Measurements from ENCODE around the gene HBP1.
A peak's percentile ranks its signal among the peaks of the same experiment; 100 is the strongest.
"Not testable (repeated sequence)": the region's sequence is repeated elsewhere in the genome, so short reads cannot be mapped to it uniquely, and the experiment has no call there.

Gene HBP1

GRCh38 chr7:107236862-107237261, 68.1 kb downstream of the HBP1 start:
- DNase-seq (ENCODE audit: low read depth): peak; percentile 29
- H3K4me3 ChIP-seq (ENCODE audit: low read length): no peak overlapping the region
- no peak for TF ChIP-seq CTCF (conservative IDR thresholded peaks at IDR 0.05; ENCODE audit: low read length)

GRCh38 chr7:107237451-107237850, 68.6 kb downstream of the HBP1 start:
- no peak for TF ChIP-seq CTCF (conservative IDR thresholded peaks at IDR 0.05; ENCODE audit: low read length)
- no peak overlapping the region for H3K4me3 ChIP-seq (ENCODE audit: low read length)
- DNase-seq (ENCODE audit: low read depth): no peak

GRCh38 chr7:107242267-107242666, 73.5 kb downstream of the HBP1 start:
- no peak for DNase-seq (ENCODE audit: low read depth)
- no peak overlapping the region for H3K4me3 ChIP-seq (ENCODE audit: low read length)
- TF ChIP-seq CTCF (conservative IDR thresholded peaks at IDR 0.05; ENCODE audit: low read length): no peak

GRCh38 chr7:107244613-107245012, 75.8 kb downstream of the HBP1 start:
- no peak for DNase-seq (ENCODE audit: low read depth)
- H3K4me3 ChIP-seq (ENCODE audit: low read length): no peak overlapping the region
- no peak for TF ChIP-seq CTCF (conservative IDR thresholded peaks at IDR 0.05; ENCODE audit: low read length)

- H3K4me3 ChIP-seq (ENCODE audit: low read length); DNase-seq (ENCODE audit: low read depth): not testable (repeated sequence)
Observed at GRCh38 chr7:107246836-107247235, 78.0 kb downstream of the HBP1 start.

GRCh38 chr7:107248551-107249316, 79.9 kb downstream of the HBP1 start:
- no peak for DNase-seq (ENCODE audit: low read depth)
- TF ChIP-seq CTCF (conservative IDR thresholded peaks at IDR 0.05; ENCODE audit: low read length): no peak
- no peak overlapping the region for H3K4me3 ChIP-seq (ENCODE audit: low read length)

- DNase-seq (ENCODE audit: low read depth): no peak
- no peak overlapping the region for H3K4me3 ChIP-seq (ENCODE audit: low read length)
- TF ChIP-seq CTCF (conservative IDR thresholded peaks at IDR 0.05; ENCODE audit: low read length): no peak
Observed at GRCh38 chr7:107251963-107252362, 83.2 kb downstream of the HBP1 start.
